GM18909 (cell line): ENCODE results near the gene RINT1.
"Not testable (repeated sequence)": the region's sequence is repeated elsewhere in the genome, so short reads cannot be mapped to it uniquely, and the experiment has no call there.

Source experiments
- ATAC-seq: cut with Tn5 transposase; IDR thresholded peaks from one replicate; pipeline ENCODE4 v1.9.1; 2021; ENCODE audit warnings: mild to moderate bottlenecking; ENCODE audit not compliant: unreplicated experiment, poor library complexity

RINT1 gene

GRCh38 chr7:105594034-105594433 is 62.0 kb downstream of the RINT1 start:
- no peak for ATAC-seq

- no peak for ATAC-seq
Measured at GRCh38 chr7:105596866-105597265, 64.9 kb downstream of the RINT1 start.

GRCh38 chr7:105599080-105599479 is 67.1 kb downstream of the RINT1 start:
- not testable (repeated sequence) for ATAC-seq

GRCh38 chr7:105599551-105599950 is 67.5 kb downstream of the RINT1 start:
- no peak for ATAC-seq

- ATAC-seq = no peak
Measured at GRCh38 chr7:105600720-105601550, 68.9 kb downstream of the RINT1 start.

- no peak for ATAC-seq
Measured at GRCh38 chr7:105602325-105603305, 70.6 kb downstream of the RINT1 start.

GRCh38 chr7:105610165-105610930 is 78.3 kb downstream of the RINT1 start:
- no peak for ATAC-seq

- ATAC-seq = no peak
Measured at GRCh38 chr7:105611856-105612775, 80.1 kb downstream of the RINT1 start.

GRCh38 chr7:105612806-105613205 is 80.8 kb downstream of the RINT1 start:
- ATAC-seq = no peak

GRCh38 chr7:105613611-105614330 is 81.8 kb downstream of the RINT1 start:
- no peak for ATAC-seq

- ATAC-seq = no peak
Measured at GRCh38 chr7:105614341-105614840, 82.4 kb downstream of the RINT1 start.
